Measurements from ENCODE around the gene GRIA3.

DNA sequence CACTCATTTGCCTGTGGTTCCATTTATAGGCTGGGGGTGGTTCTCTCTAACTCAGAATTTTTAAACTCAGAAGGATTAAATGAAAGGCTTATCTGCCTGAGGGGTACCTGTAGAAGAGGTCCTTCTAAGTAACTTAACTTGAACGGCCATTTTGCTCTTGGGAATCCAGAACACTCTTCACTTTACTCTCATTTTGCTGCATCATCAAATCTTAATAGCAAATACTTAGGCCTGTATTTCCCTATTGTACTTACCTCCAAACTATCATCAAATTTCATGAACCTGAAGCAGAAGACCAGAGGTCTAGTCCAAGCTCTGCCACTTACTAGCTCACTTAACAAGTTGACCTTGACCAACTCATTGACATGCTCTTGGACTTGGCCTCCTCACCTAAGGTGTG lies 70.4 kb downstream of the GRIA3 start:
- TF ChIP-seq CTCF (IDR thresholded peaks at IDR 0.05) (no peak), POLR2A (IDR thresholded peaks at IDR 0.05) (no peak)
